ENCODE measurements around the gene KIFC3. TPM values are rescaled to one million over a fixed set of nuclear protein-coding genes. Genes with fewer than 3 reads are reported as not detected.
"Not testable (repeated sequence)": the region's sequence is repeated elsewhere in the genome, so short reads cannot be mapped to it uniquely, and the experiment has no call there.

Gene KIFC3
- polyA plus RNA-seq, 4 donors: 43.6 to 86.5 (median 69.3) TPM

- no peak for DNase-seq (ENCODE audit: low read depth in 4 of 4, low spot score in 2 of 4)
These were observed 57.7 kb downstream of the KIFC3 start for GRCh38 chr16:57744642-57744903.

DNA sequence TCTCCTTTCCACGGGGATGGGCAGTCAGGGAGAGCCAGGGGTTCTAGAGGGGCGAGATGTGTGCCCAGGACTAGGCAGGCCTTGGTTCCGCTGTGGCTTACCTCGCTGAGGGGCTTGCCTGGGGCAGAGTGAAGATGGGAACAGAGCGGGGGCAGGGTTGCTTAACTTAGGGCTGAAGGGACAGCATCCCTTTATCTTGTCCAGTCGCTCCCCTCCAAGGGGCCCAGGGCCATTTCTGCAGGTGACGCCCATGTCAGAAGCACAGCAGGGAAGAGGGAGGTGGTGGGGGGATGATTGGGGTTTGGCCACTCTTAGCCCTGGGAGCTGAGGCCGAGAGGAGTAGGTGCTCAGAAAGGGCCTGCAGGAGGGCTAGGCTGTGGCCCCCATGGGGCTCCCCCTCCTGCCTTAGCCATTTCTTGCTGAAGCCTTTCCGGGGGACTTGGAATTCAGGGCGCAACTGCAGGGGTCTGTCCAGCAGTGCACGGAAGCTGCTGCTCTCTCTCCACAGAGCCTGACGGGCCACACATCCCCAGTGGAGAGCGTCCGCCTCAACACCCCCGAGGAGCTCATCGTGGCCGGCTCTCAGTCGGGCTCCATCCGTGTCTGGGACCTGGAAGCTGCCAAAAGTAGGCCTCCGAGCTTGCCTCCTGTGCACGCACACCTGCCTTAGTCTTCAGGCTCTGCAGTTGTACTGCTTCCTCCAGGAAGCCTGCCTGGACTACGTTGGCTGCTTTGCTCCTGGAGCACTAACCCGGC is 58.2 kb downstream of the KIFC3 start:
- DNase-seq (ENCODE audit: low read depth in 4 of 4, low spot score in 2 of 4): no peak

DNA sequence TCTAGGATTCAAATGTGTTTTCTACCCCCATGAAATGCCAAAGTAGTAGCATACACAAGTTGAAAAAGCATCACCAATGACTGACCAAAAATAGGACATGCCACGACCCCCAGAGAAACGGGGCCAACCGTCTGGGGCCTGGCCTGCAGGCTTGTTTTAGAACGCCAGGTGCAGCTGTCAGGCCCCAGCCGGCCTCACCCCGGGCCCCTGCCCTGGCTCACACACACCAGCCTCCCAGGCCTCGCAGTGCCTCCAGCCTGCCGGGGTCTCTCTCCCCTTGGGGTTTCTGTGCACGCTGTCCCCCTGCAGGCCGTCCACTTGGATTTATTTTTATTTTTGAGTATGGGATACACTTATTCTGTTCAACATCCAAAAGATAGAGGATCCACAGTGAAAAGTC is 58.8 kb downstream of the KIFC3 start:
- no peak for DNase-seq (ENCODE audit: low read depth in 4 of 4, low spot score in 2 of 4)

- DNase-seq (ENCODE audit: low read depth in 4 of 4, low spot score in 2 of 4): no peak
These were observed 59.7 kb downstream of the KIFC3 start for GRCh38 chr16:57742543-57742942.

GRCh38 chr16:57741660-57742191 is 60.6 kb downstream of the KIFC3 start:
- DNase-seq (ENCODE audit: low read depth in 4 of 4, low spot score in 2 of 4): no peak

DNA sequence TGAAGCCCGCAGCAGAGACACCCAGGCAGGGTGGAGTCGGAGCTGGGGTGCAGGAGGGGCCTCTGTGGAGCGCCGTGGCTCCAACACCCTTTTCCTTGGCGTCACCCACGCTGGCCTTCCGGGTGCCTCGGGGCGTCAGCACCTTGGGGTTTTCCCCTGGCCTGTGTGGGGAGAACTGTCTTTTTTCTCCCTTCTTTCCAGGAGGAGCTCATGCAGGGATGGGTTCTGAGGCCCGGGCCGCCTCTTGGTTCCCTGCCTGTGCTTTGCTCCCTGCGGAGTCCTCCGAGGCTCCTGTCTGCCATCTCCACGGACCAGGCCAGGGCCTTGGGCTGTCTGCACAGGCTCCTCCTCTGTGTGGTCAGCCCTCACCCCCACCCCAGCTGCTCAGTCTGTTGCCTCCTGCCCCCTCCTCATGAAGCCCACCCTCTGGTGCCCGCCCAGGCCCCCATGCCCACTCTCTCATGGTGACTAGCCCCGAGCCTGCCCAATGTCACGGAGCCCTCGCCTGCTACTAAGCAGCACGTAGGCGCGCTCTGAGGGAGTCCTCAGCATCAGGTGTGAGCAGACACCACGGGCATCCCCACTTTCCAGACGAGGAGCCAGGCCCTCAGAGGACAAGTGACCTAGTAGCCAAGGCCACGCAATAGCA is 61.7 kb downstream of the KIFC3 start:
- DNase-seq (ENCODE audit: low read depth in 4 of 4, low spot score in 2 of 4): no peak

GRCh38 chr16:57739756-57740422 is 62.4 kb downstream of the KIFC3 start:
- DNase-seq (ENCODE audit: low read depth in 4 of 4, low spot score in 2 of 4): no peak

GRCh38 chr16:57738844-57739243 is 63.4 kb downstream of the KIFC3 start:
- DNase-seq (ENCODE audit: low read depth in 4 of 4, low spot score in 2 of 4): no peak

GRCh38 chr16:57736419-57737351 is 65.6 kb downstream of the KIFC3 start:
- DNase-seq (ENCODE audit: low read depth in 4 of 4, low spot score in 2 of 4): peak in 3 of 4 donors; percentile 52 to 66 (median 55)

DNA sequence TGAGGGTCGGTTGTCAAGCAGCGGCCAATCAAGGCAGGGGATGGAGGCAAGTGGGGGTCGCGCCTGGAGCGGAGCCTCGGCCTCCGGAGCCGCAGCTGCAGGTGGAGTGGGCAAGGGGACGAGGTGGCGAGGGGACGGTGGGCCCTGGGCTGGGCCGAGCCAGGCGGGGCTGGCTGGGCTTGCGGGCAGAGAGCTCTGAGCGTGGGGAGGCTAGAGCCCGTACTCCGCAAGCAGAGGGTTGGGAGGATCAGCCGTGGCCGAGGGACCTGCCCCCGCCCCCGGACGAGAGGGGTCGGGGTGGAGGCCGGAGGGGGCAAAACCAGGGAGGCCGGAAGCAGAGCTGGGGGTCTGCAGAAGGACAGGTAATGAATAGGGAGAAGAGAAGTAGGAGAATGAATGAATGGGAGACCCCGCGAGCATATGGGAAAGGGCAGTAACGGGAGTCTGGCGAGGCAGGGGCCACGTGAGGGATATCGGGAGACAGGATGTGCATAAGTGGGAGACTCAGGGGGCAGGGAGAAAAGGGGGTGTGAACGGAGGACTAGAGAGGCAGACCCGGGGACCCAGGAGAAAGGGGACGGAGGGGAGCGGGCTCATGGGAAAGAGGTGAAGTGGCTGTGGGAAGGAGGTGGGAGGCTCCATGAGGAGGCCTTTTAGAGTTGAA is 66.4 kb downstream of the KIFC3 start, which contains the start of gene KATNB1:
Gene KATNB1 (plus strand): TSS at position 16 of the 664 bp plus-strand sequence. CDS start 1,474 bp downstream, outside the sequence.
- DNase-seq (ENCODE audit: low read depth in 4 of 4, low spot score in 2 of 4): no peak

GRCh38 chr16:57734925-57735754 is 67.2 kb downstream of the KIFC3 start:
- DNase-seq (ENCODE audit: low read depth in 4 of 4, low spot score in 2 of 4): peak; percentile 100

- DNase-seq (ENCODE audit: low read depth in 4 of 4, low spot score in 2 of 4): no peak
These were observed 67.9 kb downstream of the KIFC3 start for GRCh38 chr16:57734308-57734924.

GRCh38 chr16:57732714-57733113 is 69.6 kb downstream of the KIFC3 start:
- DNase-seq (ENCODE audit: low read depth in 4 of 4, low spot score in 2 of 4): no peak

DNA sequence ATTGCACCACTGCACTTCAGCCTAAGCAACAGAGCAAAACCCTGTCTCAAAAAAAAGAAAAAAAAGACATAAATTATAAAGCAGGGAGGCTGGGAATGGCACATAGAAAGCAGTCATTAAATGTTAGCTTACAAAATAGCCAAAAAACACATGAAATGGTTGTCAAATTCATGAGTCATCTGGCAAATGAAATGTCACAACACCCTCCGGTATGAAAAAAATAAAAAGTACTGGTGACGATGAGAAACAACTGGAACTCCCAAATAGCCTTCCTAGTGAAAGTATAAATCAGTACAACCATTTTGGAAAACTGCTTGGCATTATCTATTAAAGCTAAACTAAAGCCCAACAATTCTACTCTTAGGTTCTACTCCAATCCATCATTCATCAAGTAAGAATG is 70.3 kb downstream of the KIFC3 start:
- DNase-seq (ENCODE audit: low read depth in 4 of 4, low spot score in 2 of 4): no peak

GRCh38 chr16:57730771-57731730 is 71.2 kb downstream of the KIFC3 start:
- DNase-seq (ENCODE audit: low read depth in 4 of 4, low spot score in 2 of 4): no peak

DNA sequence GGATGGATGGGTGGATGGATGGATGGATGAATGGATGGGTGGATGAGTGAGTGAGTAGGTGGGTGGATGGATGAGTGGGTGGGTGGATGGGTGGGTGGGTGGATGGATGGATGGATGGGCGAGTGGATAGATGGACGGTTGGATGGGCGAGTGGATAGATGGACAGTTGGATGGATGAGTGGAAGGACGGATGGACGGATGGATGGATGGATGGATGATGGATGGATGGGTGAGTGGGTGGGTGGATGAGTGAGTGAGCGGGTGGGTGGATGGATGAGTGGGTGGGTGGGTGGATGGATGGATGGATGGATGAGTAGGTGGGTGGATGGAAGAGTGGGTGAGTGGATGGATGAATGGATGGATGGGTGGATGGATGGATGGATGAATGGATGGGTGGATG is 72.4 kb downstream of the KIFC3 start:
- not testable (repeated sequence) for DNase-seq (ENCODE audit: low read depth in 4 of 4, low spot score in 2 of 4)

- DNase-seq (ENCODE audit: low read depth in 4 of 4, low spot score in 2 of 4): no peak
These were observed 73.2 kb downstream of the KIFC3 start for GRCh38 chr16:57729182-57729484.
